Choroid plexus epithelial cell (primary cell): ENCODE data around the gene MBP.
A peak's percentile ranks its signal among the peaks of the same experiment; 100 is the strongest.

Experiments used
- DNase-seq: peaks from one replicate; pipeline ENCODE4 v3.0.0-alpha.2; 2010; ENCODE audit warnings: low read depth
- H3K4me3 ChIP-seq: 2 replicates; pipeline ENCODE4 v1.5.1; 2011; ENCODE audit warnings: low read depth, mild to moderate bottlenecking, control low read depth, low read length, moderate library complexity
- CTCF ChIP-seq: conservative IDR thresholded peaks from 2 replicates; pipeline ENCODE4 v1.5.1; 2011; ENCODE audit warnings: low read depth, mild to moderate bottlenecking, control low read depth, inconsistent platforms, low read length, moderate library complexity

MBP gene

DNA sequence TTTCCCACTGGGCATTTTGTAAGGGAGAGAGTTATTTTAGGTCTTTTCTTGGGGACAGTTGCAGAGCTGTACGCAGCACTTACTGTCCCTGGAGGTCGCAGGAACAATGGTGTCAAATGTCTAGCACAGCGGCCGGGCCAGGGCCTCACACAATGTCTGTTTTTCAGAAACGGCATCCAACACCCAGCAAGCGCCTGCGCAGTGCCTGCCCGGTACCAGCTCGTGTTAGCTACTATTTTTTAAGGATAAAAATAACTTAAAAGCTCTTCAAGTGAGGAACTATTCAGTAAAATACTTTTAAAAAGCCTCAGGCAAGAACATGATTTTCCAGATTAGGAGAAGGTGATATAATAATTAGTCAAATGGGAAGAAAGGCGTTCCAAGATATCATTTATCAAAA, 90.0 kb downstream of the MBP start:
- H3K4me3 ChIP-seq = no peak overlapping the region
- no peak for DNase-seq
- TF ChIP-seq CTCF = no peak

DNA sequence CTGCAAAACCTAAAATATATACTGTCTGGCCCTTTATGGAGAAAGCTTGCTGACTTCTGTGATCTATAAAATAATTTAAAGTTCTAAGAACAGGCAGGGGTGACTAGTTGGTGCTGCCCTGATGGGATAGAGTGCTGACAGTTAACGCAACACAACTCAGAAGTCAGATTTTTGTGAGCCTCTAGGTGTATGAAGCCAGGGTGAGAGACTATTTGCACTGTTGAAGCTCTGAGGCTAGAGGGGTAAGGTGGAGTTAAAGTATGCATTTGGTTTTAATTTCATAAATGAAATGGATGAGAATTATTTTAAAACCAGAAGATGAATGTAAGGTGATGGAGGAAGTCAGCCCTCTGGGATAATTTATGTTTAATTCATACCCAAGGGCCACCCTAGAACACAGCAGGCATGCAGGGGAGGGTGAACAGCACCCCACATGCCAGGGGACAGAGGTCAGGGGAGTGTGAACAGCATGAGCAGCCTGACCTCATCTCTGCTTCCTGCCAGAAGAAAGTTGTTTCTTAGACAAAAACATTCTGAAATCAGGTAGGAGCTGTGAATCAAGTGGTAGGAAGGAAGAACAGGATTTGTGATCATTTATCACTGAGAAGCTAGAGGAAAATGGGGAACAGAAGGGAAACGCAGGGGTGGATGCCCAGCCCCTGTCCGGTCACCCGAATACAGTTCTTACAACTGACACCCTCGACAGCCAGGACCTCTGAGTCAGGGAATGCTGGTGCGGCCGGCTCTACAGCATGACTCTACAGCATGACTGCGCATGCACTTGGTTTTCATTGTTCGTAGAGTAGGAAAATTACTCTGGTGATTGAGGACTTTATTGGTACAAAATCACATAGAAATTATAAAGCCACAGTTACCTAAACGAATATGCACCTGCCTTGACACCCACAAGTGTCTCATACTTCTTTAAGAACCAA, 93.1 kb downstream of the MBP start:
- DNase-seq = peak; percentile 41
- TF ChIP-seq CTCF = no peak
- H3K4me3 ChIP-seq = no peak overlapping the region

GRCh38 chr18:77038182-77038858, 94.3 kb downstream of the MBP start:
- DNase-seq = no peak
- no peak overlapping the region for H3K4me3 ChIP-seq
- TF ChIP-seq CTCF = no peak

DNA sequence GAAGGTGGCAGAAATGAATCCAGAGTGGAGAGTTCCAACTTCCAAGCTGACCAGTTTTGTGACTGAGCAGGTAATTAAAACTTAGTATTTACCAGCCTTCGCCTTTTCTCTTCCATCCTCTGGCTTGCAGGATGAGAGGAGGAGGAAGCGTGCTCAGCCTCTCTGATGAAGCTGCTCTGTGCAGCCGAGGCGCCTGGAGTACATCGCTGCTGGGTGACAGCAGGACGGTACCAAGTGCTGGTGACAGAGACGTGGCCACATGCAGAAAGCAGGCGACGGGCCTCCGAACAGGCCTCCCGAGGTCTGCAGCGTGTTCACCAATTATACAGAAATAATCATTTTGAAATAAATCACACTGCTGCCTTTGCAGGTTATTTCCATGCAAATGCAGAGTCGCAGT, 95.0 kb downstream of the MBP start:
- no peak overlapping the region for H3K4me3 ChIP-seq
- DNase-seq = no peak
- TF ChIP-seq CTCF = no peak

GRCh38 chr18:77035380-77036187, 97.0 kb downstream of the MBP start:
- DNase-seq = no peak
- TF ChIP-seq CTCF = no peak
- H3K4me3 ChIP-seq = no peak overlapping the region

- no peak overlapping the region for H3K4me3 ChIP-seq
- no peak for TF ChIP-seq CTCF
- DNase-seq = no peak
These were observed 99.0 kb downstream of the MBP start for GRCh38 chr18:77033575-77033974.
